Activated CD8-positive, alpha-beta memory T cell treated with anti-CD3 and anti-CD28 coated beads for 48 hours (primary cell): ENCODE data around the gene MSI2.

Source experiments
- DNase-seq, 3 experiments: peaks; one replicate each; pipeline ENCODE4 v3.0.0-alpha.2; 2020; ENCODE audit warnings: low read depth in 2 of 3, low spot score in 2 of 3

MSI2 gene

DNA sequence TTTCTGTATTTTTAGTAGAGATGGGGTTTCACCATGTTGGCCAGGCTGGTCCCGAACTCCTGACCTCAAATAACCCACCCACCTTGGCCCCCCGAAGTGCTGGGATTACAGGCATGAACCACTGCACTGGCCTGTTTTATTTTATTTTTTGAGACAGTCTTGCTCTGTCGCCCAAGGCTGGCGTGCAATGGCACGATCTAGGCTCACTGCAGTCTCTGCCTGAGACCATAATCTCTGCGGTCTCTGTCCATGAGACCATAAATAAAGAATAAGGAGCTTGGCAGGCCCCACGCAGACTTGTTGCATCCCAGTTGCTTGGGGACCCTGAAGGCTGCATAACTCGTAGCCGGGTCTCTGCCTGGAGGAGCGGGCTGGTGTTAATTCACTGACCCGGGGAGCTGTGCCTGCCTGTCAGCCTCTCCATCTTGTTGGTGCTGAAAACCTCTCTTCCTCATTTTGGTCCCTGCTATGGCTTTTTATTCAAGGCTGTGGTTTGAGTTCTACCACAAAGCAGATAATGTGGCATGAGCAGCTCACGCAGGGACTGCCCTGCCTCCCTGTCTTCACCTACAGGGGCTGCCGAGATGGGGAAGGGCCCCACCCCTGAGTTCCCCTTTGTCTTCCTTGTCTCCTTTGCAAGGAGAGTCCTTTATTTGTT is 82.1 kb downstream of the MSI2 start:
- DNase-seq: no peak

DNA sequence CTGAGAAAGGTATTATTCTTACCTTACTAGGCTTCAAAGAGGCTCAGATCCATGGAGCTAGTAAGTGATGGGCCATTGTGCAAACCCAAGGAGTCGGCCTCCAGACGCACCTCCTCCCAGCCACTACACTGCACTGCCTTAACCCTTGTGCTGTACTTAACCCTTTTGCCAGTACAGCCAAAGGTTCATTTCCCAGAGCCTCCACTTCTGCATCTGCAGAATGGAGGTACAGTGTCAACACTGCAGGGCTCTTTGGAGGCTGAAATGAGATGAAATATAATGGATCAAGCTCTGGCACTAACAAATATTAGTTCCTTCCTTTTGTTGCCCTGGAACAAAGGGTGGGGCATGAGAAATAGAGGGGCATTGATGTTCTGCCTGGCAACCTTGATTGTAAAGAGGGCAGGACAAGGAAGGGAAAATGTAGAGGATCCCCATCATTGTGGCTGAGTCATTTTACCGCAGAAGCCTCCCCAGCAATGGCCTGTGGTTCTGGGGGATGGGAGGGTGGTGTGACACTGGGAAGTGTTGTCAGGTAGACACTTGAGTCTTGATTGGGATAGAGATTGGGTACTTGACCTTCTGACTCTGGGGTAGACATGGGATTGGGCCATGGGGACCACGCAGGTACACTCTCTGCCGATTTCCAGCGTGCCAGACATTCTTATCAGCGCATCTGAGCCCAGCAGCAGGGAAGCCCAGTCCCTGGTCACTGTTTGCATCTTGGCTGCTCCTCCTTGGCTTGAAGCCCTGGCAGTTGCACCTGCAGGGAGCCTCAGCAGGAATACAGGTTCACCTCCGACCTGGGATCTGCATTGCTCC is 84.0 kb downstream of the MSI2 start:
- no peak for DNase-seq

DNA sequence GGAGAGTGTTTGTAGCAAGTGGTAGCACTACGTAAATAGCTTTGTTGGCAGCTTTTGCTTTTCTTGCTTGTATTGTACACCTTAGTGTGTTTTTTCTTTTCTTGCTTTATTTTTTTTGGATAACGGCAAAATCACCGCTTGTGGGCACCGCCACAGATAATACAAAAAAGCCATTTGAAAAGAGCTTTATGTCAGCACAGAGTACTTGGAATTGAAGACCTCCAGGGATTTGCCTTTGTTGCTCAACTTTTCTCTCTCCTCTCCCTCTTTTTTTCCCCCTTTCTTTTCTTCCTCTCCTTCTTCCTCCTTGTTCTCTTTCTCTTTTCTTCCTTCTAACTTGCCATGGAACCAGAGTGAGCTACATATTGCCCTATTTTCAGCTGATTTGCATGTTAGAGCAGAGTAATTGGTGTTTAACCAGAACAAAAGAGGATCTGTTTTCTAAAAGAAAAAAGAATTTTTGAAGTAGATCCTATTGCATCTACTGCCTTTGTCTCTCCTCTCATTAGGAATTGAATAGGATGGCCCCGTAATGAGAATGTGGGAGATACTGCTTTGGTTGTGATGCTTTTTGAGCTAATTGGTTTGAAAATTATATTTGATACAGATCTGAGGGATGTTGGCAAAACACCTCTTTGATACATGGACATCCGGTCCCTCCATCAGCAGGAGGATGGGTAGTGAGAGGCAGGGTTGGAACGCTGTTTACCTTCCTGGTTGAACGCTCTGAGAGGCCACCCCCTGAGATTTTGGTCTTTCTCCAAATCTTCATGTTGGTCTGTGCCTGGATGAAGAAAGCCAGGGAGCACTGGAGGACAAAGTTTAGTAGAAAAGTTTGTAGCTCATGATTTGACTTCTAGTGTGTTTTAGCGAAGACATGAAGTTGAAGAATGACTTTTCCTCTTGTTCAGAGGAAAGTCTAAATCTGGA is 85.6 kb downstream of the MSI2 start:
- DNase-seq: no peak

DNA sequence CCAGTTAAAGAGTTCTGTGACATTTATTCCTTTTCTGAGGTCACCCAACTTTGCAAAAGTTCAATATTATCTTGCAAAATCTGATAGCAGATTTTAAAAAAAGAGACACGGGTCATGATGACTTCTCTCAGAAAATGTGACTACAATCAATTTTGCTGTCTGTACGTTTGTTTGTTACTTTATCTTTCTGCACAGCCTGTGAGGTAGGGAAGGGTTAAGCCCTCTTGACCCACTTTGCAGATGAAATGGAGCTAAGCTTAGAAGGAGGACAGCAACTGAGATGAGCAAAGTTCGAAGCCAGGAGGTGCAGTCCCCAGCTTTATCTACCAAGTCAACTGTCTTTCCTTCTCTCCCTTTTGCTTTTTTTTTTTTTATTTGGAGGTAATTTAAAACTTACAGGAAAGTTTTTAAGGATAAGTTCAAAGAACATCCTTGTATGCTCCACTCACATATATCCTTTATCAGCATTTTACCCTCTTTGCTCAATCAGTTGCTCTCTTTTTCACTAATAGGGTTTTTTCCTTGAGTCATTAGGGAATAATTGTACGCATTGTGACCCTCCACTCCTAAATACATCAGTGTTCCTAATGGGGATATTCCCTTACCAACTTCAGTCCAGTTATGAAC is 86.8 kb downstream of the MSI2 start:
- DNase-seq: no peak

DNA sequence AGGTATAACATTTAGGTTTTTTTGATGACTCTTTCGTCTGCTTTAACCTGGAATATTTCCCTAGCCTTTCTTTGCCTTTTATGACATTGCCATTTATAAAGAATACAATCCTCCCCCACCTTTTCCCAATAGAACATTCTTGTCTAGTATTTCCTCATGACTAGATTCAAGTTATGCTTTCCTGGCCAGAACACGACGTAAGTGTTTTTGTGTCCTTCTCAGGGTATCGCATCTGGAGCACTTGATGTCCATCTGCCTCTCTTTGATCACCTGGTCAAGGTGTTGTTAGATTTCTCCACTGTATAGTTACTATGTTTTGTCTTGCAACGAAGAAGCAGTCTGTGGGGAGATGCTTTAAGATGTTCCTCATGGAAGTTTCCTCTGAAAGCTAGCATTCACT is 87.4 kb downstream of the MSI2 start:
- no peak for DNase-seq

DNA sequence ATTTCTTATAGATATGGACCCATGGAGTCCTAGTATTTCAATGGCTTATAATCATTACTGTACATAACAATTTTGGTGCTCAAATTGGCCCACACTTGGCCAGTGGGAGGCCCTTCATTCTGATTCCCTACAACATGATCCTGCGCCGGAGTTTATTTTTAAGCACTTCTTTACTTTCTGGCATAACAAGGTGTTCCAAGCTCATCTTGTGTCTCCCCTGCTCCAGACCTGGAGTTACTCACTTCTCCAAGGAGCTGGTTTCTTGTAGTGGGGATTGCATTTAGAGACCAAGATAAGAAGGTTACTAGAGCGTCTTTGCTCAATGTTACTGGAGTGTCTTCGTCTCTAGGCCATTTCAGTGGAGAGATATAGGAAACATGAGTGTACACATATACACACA is 87.9 kb downstream of the MSI2 start:
- DNase-seq: no peak

DNA sequence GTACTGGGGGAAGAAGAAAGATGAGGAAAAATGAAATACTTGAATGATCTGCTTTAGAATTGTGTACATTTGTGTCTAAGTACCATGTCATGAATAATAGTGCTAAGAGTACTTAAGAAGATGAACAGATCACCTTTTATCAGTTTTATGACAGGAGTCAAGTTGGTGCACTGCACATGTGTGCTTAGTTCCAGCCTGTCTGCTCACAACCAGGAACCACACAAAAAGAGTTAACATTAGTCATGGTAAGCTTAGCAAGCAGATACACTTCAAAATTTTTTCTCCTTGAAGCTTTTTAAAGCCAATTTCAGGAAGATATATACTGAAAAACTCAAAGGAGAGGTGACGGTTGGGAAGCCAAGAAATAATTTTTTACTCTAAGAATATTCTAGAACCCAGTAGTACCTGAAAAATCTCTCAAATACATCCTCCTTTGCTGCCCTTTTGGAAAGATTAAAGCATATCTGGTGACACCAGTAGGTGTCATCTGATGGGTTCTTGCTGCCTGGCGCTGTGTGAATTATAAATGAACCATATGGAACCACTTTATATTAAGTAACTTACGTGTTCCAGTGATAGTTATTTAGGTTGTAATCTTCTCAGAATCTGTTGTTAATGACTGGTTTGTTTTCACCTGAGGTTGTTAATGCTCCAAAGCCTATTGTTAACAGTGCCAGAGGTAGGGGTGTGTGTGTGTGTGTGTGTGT is 93.4 kb downstream of the MSI2 start:
- DNase-seq: no peak

DNA sequence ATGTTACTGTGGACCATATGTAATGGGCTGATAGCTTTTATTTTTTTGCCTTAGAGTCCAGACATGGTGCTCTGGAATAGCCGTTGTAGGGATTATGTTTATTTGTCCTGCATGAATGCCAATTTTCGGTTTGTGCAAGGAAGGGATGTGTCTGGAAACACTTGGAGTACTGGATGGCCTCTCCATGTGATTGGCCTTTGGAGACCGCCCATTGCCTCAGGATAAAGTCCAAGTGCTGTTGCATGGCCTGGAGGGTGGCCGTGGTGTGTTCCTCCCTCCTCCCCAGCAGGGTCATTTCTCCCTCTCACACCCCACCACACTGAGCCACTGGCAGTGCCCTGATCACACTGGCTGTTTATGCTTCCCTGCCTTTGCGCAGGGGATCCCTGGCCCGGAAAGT is 93.9 kb downstream of the MSI2 start:
- no peak for DNase-seq

DNA sequence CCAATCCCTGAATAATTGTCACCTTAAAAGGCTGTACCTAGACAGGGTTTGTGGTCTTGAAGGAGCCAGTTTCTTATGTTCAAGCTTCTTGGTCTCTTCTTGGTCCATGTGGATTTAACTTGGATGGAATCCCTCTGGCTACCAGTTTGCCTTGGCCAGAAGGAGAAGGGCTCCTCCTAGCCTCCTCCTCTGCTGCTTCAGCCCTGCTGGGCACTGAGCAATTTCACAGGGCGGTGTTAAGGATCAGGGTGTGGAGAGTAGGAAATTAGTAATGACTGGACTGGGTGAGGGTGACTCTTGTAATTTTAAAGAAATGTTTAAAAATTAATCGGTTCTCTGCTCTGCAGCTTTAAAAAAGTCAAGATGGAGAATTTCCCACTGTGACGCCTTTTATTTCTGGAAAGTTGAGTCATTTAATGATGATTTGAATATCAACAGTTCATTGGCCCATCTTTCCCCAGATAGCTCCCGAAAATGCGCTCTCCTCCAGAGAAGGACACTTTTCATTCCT is 96.4 kb downstream of the MSI2 start:
- no peak for DNase-seq

DNA sequence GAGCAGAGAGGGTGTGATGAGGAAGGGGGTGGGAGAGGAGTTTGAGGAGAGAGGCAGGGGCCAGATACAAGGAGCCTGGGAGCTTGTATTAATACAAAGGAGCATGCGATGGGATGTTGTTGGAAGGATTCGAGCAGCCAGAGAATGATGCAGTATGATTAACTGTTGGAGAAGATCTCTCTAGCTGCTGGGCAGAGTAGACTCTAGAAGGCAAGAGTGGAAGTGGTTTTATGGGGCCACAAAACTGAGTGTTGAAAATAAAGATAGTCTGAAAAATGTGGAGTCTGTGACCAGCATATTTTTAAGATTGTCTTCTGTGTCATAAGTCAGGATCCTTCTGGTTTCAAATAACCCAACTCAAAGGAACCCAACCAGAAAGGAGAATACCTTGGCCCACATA is 98.3 kb downstream of the MSI2 start:
- no peak for DNase-seq

DNA sequence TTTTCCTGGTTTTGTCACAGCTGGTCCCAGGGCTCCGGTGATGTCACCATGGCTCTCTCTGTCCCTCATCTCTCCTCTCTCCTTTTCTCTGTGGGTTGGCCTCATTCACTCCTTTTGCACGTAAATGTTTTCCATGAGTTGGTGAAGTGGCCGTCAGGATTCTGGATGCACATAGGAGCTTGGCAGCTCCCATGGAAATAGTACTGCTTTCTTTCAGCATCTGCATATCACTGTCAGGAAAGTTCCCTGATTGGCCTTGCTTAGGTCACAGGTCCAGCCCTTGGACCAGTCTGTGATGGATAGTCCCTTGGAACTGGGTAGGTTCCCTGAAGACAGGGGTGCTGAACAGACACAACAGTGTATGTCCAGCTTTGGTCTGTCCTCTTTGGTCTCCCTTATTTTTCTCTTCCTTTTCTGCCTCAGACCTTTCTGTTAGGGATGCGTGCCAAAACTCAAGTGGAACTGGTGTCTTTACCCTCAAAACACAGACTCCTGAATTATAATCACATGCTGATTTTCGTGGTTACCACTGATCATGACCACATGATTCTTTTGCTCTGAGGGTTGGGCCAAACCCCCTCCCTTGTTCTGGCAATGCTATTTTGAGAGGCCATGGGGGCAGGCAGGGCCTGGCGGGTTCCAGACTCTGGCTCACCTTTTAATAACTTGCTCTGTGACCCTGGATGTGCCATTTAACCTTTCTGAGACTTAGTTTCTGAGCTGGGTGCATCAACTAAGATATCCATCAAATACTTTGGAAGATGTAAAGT is 99.0 kb downstream of the MSI2 start:
- DNase-seq: no peak

DNA sequence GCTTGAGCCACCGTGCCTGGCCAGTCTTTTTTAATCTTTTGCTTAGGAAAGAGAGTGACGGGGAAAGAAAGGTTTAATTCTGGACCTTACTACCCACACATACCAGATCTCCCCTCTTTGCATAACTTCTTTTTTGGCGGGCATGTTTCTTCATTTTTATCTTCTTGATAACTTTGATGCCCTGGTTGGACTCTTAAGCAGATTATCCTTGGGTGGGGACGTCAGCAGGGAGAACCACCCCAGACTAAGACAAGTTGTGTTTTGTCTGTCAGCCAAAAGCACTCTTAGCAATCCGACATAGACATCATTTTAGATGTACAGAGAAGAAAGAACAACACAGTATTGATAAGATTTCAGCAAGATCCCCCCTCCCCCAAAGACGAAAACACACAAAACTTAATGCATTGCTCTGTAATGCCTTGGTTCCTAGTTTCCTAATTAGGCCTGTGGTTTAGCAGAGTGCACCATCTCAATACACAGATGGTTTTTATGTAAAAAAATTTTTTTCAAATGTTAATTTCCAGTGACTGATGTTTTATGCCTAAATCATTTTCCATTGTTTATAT is 99.9 kb downstream of the MSI2 start:
- no peak for DNase-seq

DNA sequence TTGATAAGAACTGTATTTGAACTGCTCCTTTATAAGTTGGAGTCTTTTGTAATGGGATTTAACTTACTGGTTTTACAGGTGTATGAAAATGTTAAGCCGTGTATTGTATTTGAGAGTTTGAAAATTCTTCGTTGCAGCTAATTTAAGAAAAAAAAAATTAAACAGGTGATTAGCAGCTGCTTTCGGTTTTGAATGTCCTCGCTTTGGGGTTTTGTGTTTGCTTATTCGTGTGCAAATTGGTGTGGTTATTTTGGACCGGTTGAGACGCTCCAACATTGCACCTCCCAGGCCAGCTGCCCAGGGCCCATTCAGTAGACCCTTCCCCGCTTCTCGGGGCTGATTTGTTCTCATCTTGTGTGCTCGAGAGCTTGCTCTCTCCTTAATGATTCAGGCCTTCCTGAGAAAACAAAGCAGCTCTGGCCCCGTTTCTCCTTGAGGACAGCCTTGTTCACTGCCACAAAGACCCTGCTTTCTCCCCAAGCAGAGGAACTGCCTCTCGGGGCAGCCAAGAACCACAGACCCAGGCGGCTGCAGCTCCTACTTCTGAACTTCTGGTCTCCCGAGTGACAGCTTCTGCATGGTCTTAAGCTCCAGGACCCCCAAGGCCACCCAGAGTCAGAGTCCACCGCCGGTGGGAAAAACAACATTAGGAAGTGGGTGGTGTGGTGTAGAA is 100.5 kb downstream of the MSI2 start:
- no peak for DNase-seq

DNA sequence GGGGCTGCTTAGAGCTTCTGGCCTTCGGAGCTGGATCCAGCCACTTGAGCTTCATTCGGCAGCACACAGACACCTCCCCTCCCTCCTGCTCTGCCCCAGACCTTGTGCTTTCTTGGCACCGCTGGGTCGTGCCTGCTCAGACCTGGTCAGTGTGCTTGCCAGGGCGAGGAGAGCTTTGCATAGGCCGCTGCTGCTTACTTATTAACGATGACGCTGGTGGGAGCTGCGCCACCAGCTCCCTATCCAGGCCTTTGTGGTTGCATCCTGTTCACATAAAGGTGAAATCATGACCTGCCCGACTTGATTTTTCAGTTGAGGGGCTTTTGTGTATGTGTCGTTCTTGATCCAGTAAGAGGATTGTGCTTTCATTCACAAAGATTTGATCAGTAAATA is 101.1 kb downstream of the MSI2 start:
- DNase-seq: no peak

DNA sequence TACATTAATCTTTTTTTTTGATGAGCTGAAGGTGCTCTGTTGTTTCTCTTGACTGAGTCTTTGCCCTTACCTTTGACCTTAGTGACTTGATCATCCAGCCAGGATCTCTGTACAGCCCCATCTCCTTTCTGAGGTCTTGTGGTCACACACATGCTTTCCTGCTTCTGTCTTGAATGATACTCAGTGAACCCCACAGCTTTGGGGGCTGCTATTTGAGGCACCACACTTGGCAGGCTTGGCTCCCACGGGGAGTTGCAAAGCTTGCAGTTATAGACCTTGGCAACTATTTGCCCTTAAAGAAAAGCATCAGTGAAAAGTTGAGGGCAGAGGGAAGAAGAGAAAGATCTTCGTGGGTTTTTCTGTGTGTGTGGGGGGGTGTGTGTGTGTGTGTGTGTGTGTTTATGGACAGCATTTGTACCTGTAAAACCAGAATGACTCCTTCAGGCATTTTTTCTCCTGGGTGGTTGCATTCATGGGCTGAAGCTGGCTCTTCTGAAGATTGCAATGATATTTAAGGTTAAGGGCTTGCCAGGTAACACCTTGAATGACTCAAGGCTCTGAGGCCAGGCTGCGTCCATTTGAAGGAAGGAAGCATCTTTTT is 101.6 kb downstream of the MSI2 start:
- DNase-seq: no peak

DNA sequence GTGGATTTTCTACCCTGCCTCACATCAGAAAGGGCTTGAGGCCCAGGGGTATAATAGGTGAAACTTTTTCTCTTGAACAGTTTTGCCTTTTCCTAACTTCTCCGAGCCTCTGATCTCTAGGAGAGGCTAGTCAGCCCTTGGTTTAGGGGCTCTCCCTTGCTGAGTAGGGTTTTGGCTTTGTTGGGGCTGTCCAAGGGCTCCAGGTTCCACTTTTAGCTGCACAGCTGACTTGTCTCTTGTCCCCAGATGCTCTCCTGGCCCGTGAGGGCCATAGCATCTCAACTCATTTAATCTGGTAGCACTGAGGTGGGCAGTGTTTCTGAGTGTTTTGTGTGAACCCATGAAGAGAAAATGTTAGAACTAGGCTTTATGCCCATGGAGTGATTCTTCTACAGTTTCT is 103.9 kb downstream of the MSI2 start:
- DNase-seq: no peak

DNA sequence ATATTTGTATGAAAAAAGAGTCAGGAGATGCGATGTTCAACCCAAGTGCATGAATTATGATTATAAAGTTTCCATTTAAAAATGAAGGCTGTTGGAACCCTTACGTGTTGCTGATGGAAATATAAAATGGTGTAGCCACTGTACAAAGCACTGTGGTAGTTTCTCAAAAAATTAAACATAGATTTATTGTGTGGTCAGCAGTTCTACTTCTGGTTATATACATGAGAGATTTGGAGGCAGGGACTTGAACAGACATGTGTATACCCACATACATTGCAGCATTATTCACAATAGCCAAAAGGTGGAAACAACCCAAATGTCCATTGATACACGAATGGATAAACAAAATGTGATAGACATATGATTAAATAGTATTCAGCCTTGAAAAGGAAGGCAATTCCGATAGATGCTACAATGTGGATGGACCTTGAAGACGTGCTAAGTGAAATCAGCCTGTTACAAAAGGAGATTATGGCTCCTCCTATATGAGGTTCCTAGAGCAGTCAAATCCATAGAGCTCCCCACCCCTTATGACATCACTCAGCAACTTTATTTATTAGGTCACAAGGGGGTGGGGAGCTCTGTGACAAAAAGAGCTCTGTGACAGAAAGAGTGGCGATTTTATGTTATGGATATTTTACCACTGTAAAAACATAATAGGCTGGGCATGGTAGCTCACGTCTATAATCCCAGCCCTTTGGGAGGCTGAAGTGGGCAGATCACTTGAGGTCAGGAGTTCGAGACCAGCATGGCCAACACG is 106.7 kb downstream of the MSI2 start:
- DNase-seq: no peak

DNA sequence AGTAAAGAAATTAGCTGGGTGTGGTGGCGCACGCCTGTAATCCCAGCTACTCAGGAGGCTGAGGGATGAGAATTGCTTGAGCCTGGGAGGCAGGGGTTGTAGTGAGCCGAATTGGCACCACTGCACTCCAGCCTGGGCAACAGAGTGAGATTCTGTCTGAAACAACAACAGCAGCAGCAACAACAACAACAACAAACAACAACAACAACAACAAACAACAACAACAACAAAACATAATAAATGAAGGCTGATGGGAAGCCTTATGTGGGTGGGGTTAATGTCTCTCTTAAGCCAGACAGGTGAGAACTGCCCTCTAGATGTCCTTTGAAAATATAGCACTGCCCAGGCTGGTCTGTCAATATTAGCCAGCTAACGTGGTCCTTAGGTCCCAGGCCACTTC is 107.3 kb downstream of the MSI2 start:
- no peak for DNase-seq
